RWPE2 (cell line): ENCODE data around the gene SCARB1.
"Not testable (repeated sequence)": the region's sequence is repeated elsewhere in the genome, so short reads cannot be mapped to it uniquely, and the experiment has no call there.

Source experiments
- ATAC-seq: fragments of 200-7000 bp; cut with Tn5 transposase; 3 replicates; pipeline ENCODE4 v1.9.1; 2021; ENCODE audit warnings: low read depth
- DNase-seq: peaks from one replicate; pipeline ENCODE4 v3.0.0-alpha.2; 2020; ENCODE audit warnings: low spot score
- H3K27ac ChIP-seq: fragments of 450-650 bp; 2 replicates; pipeline ENCODE4 v1.5.1; 2017; ENCODE audit warnings: mild to moderate bottlenecking; ENCODE audit not compliant: poor library complexity, severe bottlenecking
- H3K27me3 ChIP-seq: fragments of 250-450 bp; sonication (Bioruptor Pico); 2 replicates; pipeline ENCODE4 v1.5.1; 2021; ENCODE audit warnings: mild to moderate bottlenecking, moderate library complexity; ENCODE audit not compliant: insufficient read depth, poor library complexity, severe bottlenecking
- H3K36me3 ChIP-seq: fragments of 250-450 bp; sonication (Bioruptor Pico); 2 replicates; pipeline ENCODE4 v1.5.1; 2020; ENCODE audit warnings: low read depth, mild to moderate bottlenecking, moderate library complexity
- H3K4me1 ChIP-seq: fragments of 250-450 bp; sonication (Bioruptor Pico); 2 replicates; pipeline ENCODE4 v1.5.1; 2021; ENCODE audit warnings: mild to moderate bottlenecking, moderate library complexity; ENCODE audit not compliant: insufficient read depth, poor library complexity, severe bottlenecking
- H3K4me3 ChIP-seq: fragments of 250-450 bp; sonication (Bioruptor Pico); 2 replicates; pipeline ENCODE4 v1.5.1; 2021; ENCODE audit warnings: mild to moderate bottlenecking, moderate library complexity; ENCODE audit not compliant: severe bottlenecking
- H3K9me3 ChIP-seq: fragments of 250-450 bp; sonication (Bioruptor Pico); 2 replicates; pipeline ENCODE4 v1.5.1; 2021; ENCODE audit warnings: mild to moderate bottlenecking, moderate library complexity; ENCODE audit not compliant: severe bottlenecking
- TF ChIP-seq, protein P1 (sequence below): fragments of 450-650 bp; IDR thresholded peaks from one replicate; pipeline ENCODE4 v1.5.1; 2017; ENCODE audit warnings: mild to moderate bottlenecking, moderate library complexity; ENCODE audit not compliant: poor library complexity, severe bottlenecking

SCARB1 gene

DNA sequence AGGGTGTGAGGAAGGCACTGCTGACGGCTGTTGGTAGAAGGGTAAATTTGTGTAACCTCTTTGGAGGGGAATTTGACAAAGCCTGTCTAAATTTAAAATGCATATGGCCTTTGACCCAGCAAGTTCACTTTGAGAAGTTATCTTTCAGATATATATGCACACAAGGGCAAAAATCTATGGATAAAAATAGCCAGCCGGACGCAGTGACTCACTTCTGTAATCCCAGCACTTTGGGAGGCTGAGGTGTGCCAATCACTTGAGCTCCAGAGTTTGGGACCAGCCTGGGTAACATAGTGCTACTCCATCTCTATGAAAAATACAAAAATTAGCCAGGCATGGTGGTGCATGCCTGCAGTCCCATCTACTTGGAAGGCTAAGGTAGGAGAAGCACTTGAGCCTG lies 37.3 kb upstream of the SCARB1 start:
- Histone ChIP-seq H3K27ac (no peak overlapping the region), H3K4me1 (peaks cover 11% of the 10 kb centered on the region), H3K36me3 (no peaks in the 10 kb centered on the region), H3K9me3 (no peaks in the 10 kb centered on the region), H3K4me3 (no peak overlapping the region), H3K27me3 (no peaks in the 10 kb centered on the region)
- TF ChIP-seq, protein P1, sequence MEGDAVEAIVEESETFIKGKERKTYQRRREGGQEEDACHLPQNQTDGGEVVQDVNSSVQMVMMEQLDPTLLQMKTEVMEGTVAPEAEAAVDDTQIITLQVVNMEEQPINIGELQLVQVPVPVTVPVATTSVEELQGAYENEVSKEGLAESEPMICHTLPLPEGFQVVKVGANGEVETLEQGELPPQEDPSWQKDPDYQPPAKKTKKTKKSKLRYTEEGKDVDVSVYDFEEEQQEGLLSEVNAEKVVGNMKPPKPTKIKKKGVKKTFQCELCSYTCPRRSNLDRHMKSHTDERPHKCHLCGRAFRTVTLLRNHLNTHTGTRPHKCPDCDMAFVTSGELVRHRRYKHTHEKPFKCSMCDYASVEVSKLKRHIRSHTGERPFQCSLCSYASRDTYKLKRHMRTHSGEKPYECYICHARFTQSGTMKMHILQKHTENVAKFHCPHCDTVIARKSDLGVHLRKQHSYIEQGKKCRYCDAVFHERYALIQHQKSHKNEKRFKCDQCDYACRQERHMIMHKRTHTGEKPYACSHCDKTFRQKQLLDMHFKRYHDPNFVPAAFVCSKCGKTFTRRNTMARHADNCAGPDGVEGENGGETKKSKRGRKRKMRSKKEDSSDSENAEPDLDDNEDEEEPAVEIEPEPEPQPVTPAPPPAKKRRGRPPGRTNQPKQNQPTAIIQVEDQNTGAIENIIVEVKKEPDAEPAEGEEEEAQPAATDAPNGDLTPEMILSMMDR: no peak
- DNase-seq (no peak), ATAC-seq (peak; percentile 42; the same call in 2 of the 3 replicates)

DNA sequence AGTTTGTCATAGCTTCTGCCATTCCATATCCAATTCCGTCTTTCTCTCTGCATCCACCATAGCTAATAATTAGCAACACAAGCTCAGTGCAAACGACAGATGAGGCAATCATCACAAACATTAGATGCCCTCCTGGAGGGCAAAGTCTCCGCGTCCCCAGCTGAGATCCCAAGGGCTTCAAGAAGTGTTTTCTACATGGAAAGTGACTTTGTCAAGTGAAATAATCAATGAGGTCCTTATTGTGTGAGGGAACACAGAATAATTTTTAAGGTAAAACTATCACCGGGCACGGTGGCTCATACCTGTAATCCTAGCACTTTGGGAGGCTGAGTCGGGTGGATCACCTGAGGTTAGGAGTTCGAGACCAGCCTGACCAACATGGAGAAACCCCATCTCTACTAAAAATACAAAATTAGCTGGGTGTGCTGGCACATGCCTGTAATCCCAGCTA lies 36.7 kb upstream of the SCARB1 start:
- DNase-seq, ATAC-seq, H3K27me3 ChIP-seq, H3K27ac ChIP-seq, H3K9me3 ChIP-seq, H3K36me3 ChIP-seq, H3K4me3 ChIP-seq: not testable (repeated sequence)
- peaks cover 11% of the 10 kb centered on the region for H3K4me1 ChIP-seq

DNA sequence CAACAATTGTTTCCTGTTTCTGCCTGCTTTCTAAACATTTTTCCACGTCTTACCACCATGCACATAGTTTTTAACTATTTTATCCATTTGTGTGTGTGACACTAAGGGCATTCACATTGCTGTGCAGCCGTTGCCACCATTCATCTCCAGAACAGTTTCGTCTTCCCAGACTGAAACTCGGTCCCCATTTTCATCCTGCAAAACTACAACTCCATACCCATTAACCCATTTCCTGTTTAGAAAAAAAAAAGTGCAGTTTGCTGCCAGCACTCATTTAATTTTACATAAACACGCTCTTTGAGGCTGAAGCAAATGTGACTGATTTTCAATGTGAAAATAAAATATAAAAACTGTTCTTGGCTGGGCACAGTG lies 35.2 kb upstream of the SCARB1 start:
- H3K27ac ChIP-seq: no peak overlapping the region
- peaks cover 7% of the 10 kb centered on the region for H3K4me1 ChIP-seq
- TF ChIP-seq, protein P1: no peak
- no peak for ATAC-seq
- no peaks in the 10 kb centered on the region for H3K27me3 ChIP-seq
- H3K9me3 ChIP-seq: no peaks in the 10 kb centered on the region
- DNase-seq: no peak
- H3K4me3 ChIP-seq: no peak overlapping the region
- H3K36me3 ChIP-seq: no peaks in the 10 kb centered on the region

DNA sequence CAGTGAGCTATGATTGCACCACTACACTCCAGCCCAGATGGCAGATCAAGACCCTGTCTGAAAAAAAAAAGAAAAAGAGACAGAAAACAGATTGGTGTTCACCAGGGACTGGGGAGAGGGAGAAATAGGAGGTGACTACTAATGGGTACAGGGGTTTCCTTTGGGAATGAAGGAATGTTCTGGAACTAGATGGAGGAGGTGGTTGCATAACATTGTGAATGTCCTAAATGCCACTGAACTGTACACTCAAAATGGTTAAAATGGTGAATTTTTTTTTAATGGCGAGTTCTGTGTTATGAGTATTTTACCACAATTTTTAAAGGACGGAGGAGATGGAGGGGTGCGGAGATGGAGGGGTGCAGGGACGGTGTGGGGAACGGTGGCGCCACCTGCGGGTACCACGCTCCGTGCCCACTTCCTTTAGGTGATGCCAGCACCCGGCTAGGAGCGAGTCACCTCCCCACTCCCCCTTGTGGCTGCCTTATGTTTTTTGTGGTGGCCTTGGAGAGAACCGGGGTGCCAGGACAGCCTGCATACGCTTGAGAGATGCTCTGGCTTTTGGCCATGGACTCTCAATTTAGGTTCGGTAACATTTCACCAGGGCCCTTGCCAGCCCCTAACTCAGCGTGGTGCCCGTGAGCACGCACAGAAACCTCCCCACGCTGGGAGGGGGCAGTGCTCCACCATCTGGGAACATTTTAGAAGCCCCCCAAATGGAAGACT lies 34.7 kb upstream of the SCARB1 start:
- H3K4me1 ChIP-seq: peaks cover 7% of the 10 kb centered on the region

DNA sequence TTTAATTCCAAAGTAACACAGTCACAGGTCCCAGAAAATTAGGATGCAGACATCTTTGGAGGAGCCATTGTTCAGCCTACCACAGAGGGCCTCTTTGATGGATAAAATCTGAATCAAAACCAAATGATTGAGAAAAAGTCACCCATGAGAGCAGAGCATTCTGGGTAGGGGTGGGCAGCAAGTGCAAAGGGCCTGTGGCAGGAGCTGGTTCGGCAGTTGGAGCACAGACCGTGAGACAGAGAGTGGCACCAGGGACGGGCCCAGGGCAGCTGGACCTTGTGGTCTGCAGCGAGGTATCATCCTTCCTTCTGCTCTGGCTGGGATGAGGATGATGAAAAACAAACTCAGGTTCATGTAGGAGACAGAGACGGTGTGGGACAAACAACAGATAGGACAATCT lies 32.8 kb upstream of the SCARB1 start:
- no peak for ATAC-seq
- H3K27me3 ChIP-seq: no peaks in the 10 kb centered on the region
- TF ChIP-seq, protein P1: no peak

More for the DNA sequence above, 34.7 kb upstream of the SCARB1 start:
- DNase-seq: no peak
- Histone ChIP-seq H3K27ac (no peak overlapping the region), H3K36me3 (no peaks in the 10 kb centered on the region), H3K9me3 (no peaks in the 10 kb centered on the region), H3K4me3 (no peak overlapping the region), H3K27me3 (no peaks in the 10 kb centered on the region)
- TF ChIP-seq, protein P1: peak; percentile 64
- peak; percentile 76 for ATAC-seq

More for the DNA sequence above, 32.8 kb upstream of the SCARB1 start:
- DNase-seq: no peak
- no peaks in the 10 kb centered on the region for H3K9me3 ChIP-seq
- no peak overlapping the region for H3K4me3 ChIP-seq
- peaks cover 6% of the 10 kb centered on the region for H3K4me1 ChIP-seq
- no peaks in the 10 kb centered on the region for H3K36me3 ChIP-seq
- no peak overlapping the region for H3K27ac ChIP-seq
